HG03025 (cell line): ENCODE data around the gene CD28.

ENCODE experiments used
- ATAC-seq: cut with Tn5 transposase; IDR thresholded peaks from one replicate; pipeline ENCODE4 v1.9.1; 2021; ENCODE audit warnings: mild to moderate bottlenecking, moderate library complexity; ENCODE audit not compliant: unreplicated experiment, low FRiP score

CD28 gene

GRCh38 chr2:203706403-203706802 is at the start of gene CD28:
Gene CD28 (plus strand): TSS chr2:203706639. CDS start chr2:203706697, 58 bp downstream.
- ATAC-seq, result peak; percentile 98

GRCh38 chr2:203659331-203660049 is 46.9 kb upstream of the CD28 start:
- ATAC-seq, result no peak

- no peak for ATAC-seq
Measured at GRCh38 chr2:203660465-203660864, 46.0 kb upstream of the CD28 start.

GRCh38 chr2:203661279-203661908 is 45.0 kb upstream of the CD28 start:
- no peak for ATAC-seq

- ATAC-seq, result no peak
Measured at GRCh38 chr2:203662487-203662886, 44.0 kb upstream of the CD28 start.

- ATAC-seq, result no peak
Measured at GRCh38 chr2:203662951-203663350, 43.5 kb upstream of the CD28 start.

- no peak for ATAC-seq
Measured at GRCh38 chr2:203664029-203664755, 42.2 kb upstream of the CD28 start.

GRCh38 chr2:203667838-203668237 is 38.6 kb upstream of the CD28 start:
- no peak for ATAC-seq

- no peak for ATAC-seq
Measured at GRCh38 chr2:203669820-203670219, 36.6 kb upstream of the CD28 start.

- no peak for ATAC-seq
Measured at GRCh38 chr2:203670939-203671338, 35.5 kb upstream of the CD28 start.

GRCh38 chr2:203671876-203672275 is 34.6 kb upstream of the CD28 start:
- no peak for ATAC-seq

- no peak for ATAC-seq
Measured at GRCh38 chr2:203672856-203673255, 33.6 kb upstream of the CD28 start.

GRCh38 chr2:203673933-203674332 is 32.5 kb upstream of the CD28 start:
- ATAC-seq, result peak; percentile 89

GRCh38 chr2:203675086-203675485 is 31.4 kb upstream of the CD28 start:
- ATAC-seq, result no peak

- no peak for ATAC-seq
Measured at GRCh38 chr2:203678971-203679370, 27.5 kb upstream of the CD28 start.

- ATAC-seq, result no peak
Measured at GRCh38 chr2:203679401-203679800, 27.0 kb upstream of the CD28 start.

GRCh38 chr2:203681978-203682377 is 24.5 kb upstream of the CD28 start:
- ATAC-seq, result no peak

- no peak for ATAC-seq
Measured at GRCh38 chr2:203682688-203683130, 23.7 kb upstream of the CD28 start.

- no peak for ATAC-seq
Measured at GRCh38 chr2:203683421-203683820, 23.0 kb upstream of the CD28 start.

GRCh38 chr2:203683932-203684556 is 22.4 kb upstream of the CD28 start:
- peak; percentile 56 for ATAC-seq

- ATAC-seq, result no peak
Measured at GRCh38 chr2:203685081-203685621, 21.3 kb upstream of the CD28 start.
